HT1080 (cell line): Measurements from ENCODE around the gene JAK1. TPM values are rescaled to one million over a fixed set of nuclear protein-coding genes. Genes with fewer than 3 reads are reported as not detected.
"Not testable (repeated sequence)": the region's sequence is repeated elsewhere in the genome, so short reads cannot be mapped to it uniquely, and the experiment has no call there.

ENCODE experiments used
- DNase-seq: peaks from one replicate; pipeline ENCODE4 v3.0.0-alpha.2; 2015; ENCODE audit warnings: low read depth
- total RNA-seq: library from RNA; depleted of rRNA; stranded (reverse); fragments of >200 nt; shearing (Covaris generic); gene quantifications from 2 replicates; pipeline ENCODE4 v1.2.3, GENCODE V29; 2014

The JAK1 gene
- total RNA-seq, 1 experiment from 2014 or later, result 55.3 TPM

GRCh38 chr1:64922336-64922735 is 44.0 kb downstream of the JAK1 start:
- DNase-seq, result no peak

- no peak for DNase-seq
Observed at GRCh38 chr1:64921771-64922170, 44.6 kb downstream of the JAK1 start.

GRCh38 chr1:64920941-64921589 is 45.3 kb downstream of the JAK1 start:
- no peak for DNase-seq

GRCh38 chr1:64919120-64919519 is 47.2 kb downstream of the JAK1 start:
- not testable (repeated sequence) for DNase-seq

- DNase-seq, result no peak
Observed at GRCh38 chr1:64917907-64918306, 48.4 kb downstream of the JAK1 start.

GRCh38 chr1:64917328-64917861 is 49.0 kb downstream of the JAK1 start:
- DNase-seq, result peak; percentile 97

GRCh38 chr1:64915381-64916274 is 50.7 kb downstream of the JAK1 start:
- no peak for DNase-seq

- DNase-seq, result no peak
Observed at GRCh38 chr1:64913361-64914015, 52.9 kb downstream of the JAK1 start.

GRCh38 chr1:64912191-64912590 is 54.2 kb downstream of the JAK1 start:
- DNase-seq, result no peak

GRCh38 chr1:64911326-64911725 is 55.0 kb downstream of the JAK1 start:
- no peak for DNase-seq

- no peak for DNase-seq
Observed at GRCh38 chr1:64909031-64909430, 57.3 kb downstream of the JAK1 start.

GRCh38 chr1:64908575-64908974 is 57.8 kb downstream of the JAK1 start:
- no peak for DNase-seq

- peak; percentile 3 for DNase-seq
Observed at GRCh38 chr1:64906447-64906846, 59.9 kb downstream of the JAK1 start.

- DNase-seq, result no peak
Observed at GRCh38 chr1:64903593-64903992, 62.8 kb downstream of the JAK1 start.

- no peak for DNase-seq
Observed at GRCh38 chr1:64901663-64902062, 64.7 kb downstream of the JAK1 start.

GRCh38 chr1:64900916-64901315 is 65.4 kb downstream of the JAK1 start:
- DNase-seq, result no peak

GRCh38 chr1:64898107-64898861 is 68.1 kb downstream of the JAK1 start:
- DNase-seq, result peak; percentile 96

- DNase-seq, result no peak
Observed at GRCh38 chr1:64896551-64896950, 69.8 kb downstream of the JAK1 start.

GRCh38 chr1:64895500-64895899 is 70.8 kb downstream of the JAK1 start:
- DNase-seq, result no peak

- no peak for DNase-seq
Observed at GRCh38 chr1:64894438-64895196, 71.7 kb downstream of the JAK1 start.
